ENCODE measurements around the gene DAAM1. TPM values are rescaled to one million over a fixed set of nuclear protein-coding genes. Genes with fewer than 3 reads are reported as not detected.

DAAM1 gene
- total RNA-seq, 1 experiment from 2014 or later = 30.4 TPM

GRCh38 chr14:59148334-59148900 lies 40.0 kb upstream of the DAAM1 start (continued):
- TF ChIP-seq ZNF512 (CRISPR knock-in tag; IDR thresholded peaks at IDR 0.05; ENCODE audit: borderline replicate concordance) (no peak), CREM (CRISPR knock-in tag; IDR thresholded peaks at IDR 0.05) (no peak), GTF2I (CRISPR knock-in tag; conservative IDR thresholded peaks at IDR 0.05) (no peak), ZNF138 (CRISPR knock-in tag; conservative IDR thresholded peaks at IDR 0.05) (no peak), CBFB (CRISPR knock-in tag; IDR thresholded peaks at IDR 0.05; ENCODE audit: low read depth) (no peak), IRF1 (CRISPR knock-in tag; IDR thresholded peaks at IDR 0.05) (no peak)
- TF ChIP-seq, protein P1, sequence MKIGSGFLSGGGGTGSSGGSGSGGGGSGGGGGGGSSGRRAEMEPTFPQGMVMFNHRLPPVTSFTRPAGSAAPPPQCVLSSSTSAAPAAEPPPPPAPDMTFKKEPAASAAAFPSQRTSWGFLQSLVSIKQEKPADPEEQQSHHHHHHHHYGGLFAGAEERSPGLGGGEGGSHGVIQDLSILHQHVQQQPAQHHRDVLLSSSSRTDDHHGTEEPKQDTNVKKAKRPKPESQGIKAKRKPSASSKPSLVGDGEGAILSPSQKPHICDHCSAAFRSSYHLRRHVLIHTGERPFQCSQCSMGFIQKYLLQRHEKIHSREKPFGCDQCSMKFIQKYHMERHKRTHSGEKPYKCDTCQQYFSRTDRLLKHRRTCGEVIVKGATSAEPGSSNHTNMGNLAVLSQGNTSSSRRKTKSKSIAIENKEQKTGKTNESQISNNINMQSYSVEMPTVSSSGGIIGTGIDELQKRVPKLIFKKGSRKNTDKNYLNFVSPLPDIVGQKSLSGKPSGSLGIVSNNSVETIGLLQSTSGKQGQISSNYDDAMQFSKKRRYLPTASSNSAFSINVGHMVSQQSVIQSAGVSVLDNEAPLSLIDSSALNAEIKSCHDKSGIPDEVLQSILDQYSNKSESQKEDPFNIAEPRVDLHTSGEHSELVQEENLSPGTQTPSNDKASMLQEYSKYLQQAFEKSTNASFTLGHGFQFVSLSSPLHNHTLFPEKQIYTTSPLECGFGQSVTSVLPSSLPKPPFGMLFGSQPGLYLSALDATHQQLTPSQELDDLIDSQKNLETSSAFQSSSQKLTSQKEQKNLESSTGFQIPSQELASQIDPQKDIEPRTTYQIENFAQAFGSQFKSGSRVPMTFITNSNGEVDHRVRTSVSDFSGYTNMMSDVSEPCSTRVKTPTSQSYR (CRISPR knock-in tag; IDR thresholded peaks at IDR 0.05) = no peak
- TF ChIP-seq, protein P2, sequence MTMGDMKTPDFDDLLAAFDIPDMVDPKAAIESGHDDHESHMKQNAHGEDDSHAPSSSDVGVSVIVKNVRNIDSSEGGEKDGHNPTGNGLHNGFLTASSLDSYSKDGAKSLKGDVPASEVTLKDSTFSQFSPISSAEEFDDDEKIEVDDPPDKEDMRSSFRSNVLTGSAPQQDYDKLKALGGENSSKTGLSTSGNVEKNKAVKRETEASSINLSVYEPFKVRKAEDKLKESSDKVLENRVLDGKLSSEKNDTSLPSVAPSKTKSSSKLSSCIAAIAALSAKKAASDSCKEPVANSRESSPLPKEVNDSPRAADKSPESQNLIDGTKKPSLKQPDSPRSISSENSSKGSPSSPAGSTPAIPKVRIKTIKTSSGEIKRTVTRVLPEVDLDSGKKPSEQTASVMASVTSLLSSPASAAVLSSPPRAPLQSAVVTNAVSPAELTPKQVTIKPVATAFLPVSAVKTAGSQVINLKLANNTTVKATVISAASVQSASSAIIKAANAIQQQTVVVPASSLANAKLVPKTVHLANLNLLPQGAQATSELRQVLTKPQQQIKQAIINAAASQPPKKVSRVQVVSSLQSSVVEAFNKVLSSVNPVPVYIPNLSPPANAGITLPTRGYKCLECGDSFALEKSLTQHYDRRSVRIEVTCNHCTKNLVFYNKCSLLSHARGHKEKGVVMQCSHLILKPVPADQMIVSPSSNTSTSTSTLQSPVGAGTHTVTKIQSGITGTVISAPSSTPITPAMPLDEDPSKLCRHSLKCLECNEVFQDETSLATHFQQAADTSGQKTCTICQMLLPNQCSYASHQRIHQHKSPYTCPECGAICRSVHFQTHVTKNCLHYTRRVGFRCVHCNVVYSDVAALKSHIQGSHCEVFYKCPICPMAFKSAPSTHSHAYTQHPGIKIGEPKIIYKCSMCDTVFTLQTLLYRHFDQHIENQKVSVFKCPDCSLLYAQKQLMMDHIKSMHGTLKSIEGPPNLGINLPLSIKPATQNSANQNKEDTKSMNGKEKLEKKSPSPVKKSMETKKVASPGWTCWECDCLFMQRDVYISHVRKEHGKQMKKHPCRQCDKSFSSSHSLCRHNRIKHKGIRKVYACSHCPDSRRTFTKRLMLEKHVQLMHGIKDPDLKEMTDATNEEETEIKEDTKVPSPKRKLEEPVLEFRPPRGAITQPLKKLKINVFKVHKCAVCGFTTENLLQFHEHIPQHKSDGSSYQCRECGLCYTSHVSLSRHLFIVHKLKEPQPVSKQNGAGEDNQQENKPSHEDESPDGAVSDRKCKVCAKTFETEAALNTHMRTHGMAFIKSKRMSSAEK (CRISPR knock-in tag; IDR thresholded peaks at IDR 0.05; ENCODE audit: borderline replicate concordance) = no peak

DNA sequence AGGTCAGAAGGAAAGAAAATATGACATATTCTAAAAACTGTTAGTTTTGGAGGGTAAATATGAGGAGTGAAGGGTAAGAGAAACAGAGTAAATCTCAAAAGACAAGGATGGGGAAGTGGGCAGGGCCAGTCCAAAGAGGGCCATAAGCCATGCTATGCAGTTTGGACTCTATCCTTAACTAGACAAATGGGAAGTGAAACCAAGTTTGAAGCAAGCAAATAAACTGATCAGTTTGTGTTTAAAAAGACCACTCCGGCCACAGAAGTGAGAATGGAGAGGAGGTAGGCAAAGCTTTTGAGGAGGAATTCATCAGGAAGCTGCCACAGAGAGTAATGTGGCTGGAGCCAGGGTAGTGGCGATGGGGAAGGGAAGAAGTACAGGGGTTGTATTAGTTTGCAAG lies 37.5 kb upstream of the DAAM1 start:
- H3K27me3 Mint-ChIP-seq (ENCODE audit: low read depth) = no peaks in the 10 kb centered on the region
- no peak overlapping the region for H3K27ac Mint-ChIP-seq
- ATAC-seq = no peak
- no peak overlapping the region for H3K4me3 Mint-ChIP-seq
- ChIA-PET CTCF (no interaction called here), POLR2A (no interaction called here)
- TF ChIP-seq IRF2 (CRISPR knock-in tag; IDR thresholded peaks at IDR 0.05; ENCODE audit: borderline replicate concordance, low read depth) = no peak
- no peaks in the 10 kb centered on the region for H3K9me3 Mint-ChIP-seq
- H3K4me1 Mint-ChIP-seq = no peaks in the 10 kb centered on the region
- H3K36me3 Mint-ChIP-seq = no peaks in the 10 kb centered on the region
- no peak for DNase-seq (ENCODE audit: low spot score)

- ChIA-PET POLR2A (interaction anchor here (0.6 kb wide), 1 partner anchor 200 kb away, joined by 6 read pairs; no protein-coding TSS in a partner anchor), CTCF (interaction anchor here (0.6 kb wide), 1 partner anchor 10 kb away, joined by 3 read pairs; no protein-coding TSS in a partner anchor)
- Mint-ChIP-seq H3K36me3 (no peaks in the 10 kb centered on the region), H3K4me3 (no peak overlapping the region), H3K4me1 (peaks cover 8% of the 10 kb centered on the region), H3K9me3 (peaks cover 8% of the 10 kb centered on the region; the same call in 1 of the 2 replicates), H3K27me3 (ENCODE audit: low read depth) (no peaks in the 10 kb centered on the region), H3K27ac (no peak overlapping the region)
- DNase-seq (ENCODE audit: low spot score) (no peak), ATAC-seq (no peak)
- TF ChIP-seq RELA (CRISPR knock-in tag; IDR thresholded peaks at IDR 0.05; ENCODE audit: borderline replicate concordance) = no peak
- TF ChIP-seq USF1 (CRISPR knock-in tag; IDR thresholded peaks at IDR 0.05) = no peak
- TF ChIP-seq ZNF232 (CRISPR knock-in tag; IDR thresholded peaks at IDR 0.05) = no peak
- TF ChIP-seq SOX15 (CRISPR knock-in tag; IDR thresholded peaks at IDR 0.05) = no peak
- TF ChIP-seq, protein P3, sequence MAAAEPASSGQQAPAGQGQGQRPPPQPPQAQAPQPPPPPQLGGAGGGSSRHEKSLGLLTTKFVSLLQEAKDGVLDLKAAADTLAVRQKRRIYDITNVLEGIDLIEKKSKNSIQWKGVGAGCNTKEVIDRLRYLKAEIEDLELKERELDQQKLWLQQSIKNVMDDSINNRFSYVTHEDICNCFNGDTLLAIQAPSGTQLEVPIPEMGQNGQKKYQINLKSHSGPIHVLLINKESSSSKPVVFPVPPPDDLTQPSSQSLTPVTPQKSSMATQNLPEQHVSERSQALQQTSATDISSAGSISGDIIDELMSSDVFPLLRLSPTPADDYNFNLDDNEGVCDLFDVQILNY (CRISPR knock-in tag; IDR thresholded peaks at IDR 0.05) = no peak
- TF ChIP-seq, protein P4, sequence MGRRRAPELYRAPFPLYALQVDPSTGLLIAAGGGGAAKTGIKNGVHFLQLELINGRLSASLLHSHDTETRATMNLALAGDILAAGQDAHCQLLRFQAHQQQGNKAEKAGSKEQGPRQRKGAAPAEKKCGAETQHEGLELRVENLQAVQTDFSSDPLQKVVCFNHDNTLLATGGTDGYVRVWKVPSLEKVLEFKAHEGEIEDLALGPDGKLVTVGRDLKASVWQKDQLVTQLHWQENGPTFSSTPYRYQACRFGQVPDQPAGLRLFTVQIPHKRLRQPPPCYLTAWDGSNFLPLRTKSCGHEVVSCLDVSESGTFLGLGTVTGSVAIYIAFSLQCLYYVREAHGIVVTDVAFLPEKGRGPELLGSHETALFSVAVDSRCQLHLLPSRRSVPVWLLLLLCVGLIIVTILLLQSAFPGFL (CRISPR knock-in tag; IDR thresholded peaks at IDR 0.05; ENCODE audit: borderline replicate concordance) = no peak
- no peak for TF ChIP-seq ZNF512 (CRISPR knock-in tag; IDR thresholded peaks at IDR 0.05; ENCODE audit: borderline replicate concordance)
These were observed 34.1 kb upstream of the DAAM1 start for GRCh38 chr14:59154373-59154772.
